Ishikawa (cell line): ENCODE measurements around the gene HES6.

Experiments
- CEBPB ChIP-seq: IDR thresholded peaks from 2 replicates; pipeline ENCODE4 v1.6.1; 2012
- CREB1 ChIP-seq: IDR thresholded peaks from 2 replicates; pipeline ENCODE4 v1.6.1; 2012; ENCODE audit warnings: low read depth
- EGR1 ChIP-seq: IDR thresholded peaks from 2 replicates; pipeline ENCODE4 v1.6.1; 2012
- EP300 ChIP-seq: IDR thresholded peaks from 2 replicates; pipeline ENCODE4 v1.6.1; 2012; ENCODE audit warnings: borderline replicate concordance
- FOXM1 ChIP-seq: IDR thresholded peaks from 2 replicates; pipeline ENCODE4 v1.6.1; 2012; ENCODE audit warnings: low read depth, borderline replicate concordance
- NFIC ChIP-seq: IDR thresholded peaks from 2 replicates; pipeline ENCODE4 v1.6.1; 2012
- RAD21 ChIP-seq: IDR thresholded peaks from 2 replicates; pipeline ENCODE4 v1.6.1; 2012; ENCODE audit warnings: low read depth
- TAF1 ChIP-seq: IDR thresholded peaks from 2 replicates; pipeline ENCODE4 v1.6.1; 2012; ENCODE audit warnings: low read depth, mild to moderate bottlenecking
- TCF12 ChIP-seq: IDR thresholded peaks from 2 replicates; pipeline ENCODE4 v1.6.1; 2012; ENCODE audit warnings: low read depth
- TEAD4 ChIP-seq: IDR thresholded peaks from 2 replicates; pipeline ENCODE4 v1.6.1; 2012
- USF1 ChIP-seq: IDR thresholded peaks from 2 replicates; pipeline ENCODE4 v1.6.1; 2012
- YY1 ChIP-seq: IDR thresholded peaks from 2 replicates; pipeline ENCODE4 v1.6.1; 2012; ENCODE audit warnings: low read depth
- ZBTB7A ChIP-seq: IDR thresholded peaks from 2 replicates; pipeline ENCODE4 v1.6.1; 2012; ENCODE audit warnings: low read depth
- TF ChIP-seq, protein P1 (sequence below): IDR thresholded peaks from 2 replicates; pipeline ENCODE4 v1.6.1; 2012; ENCODE audit warnings: low read depth, mild to moderate bottlenecking
- TF ChIP-seq, protein P2 (sequence below): IDR thresholded peaks from 2 replicates; pipeline ENCODE4 v1.6.1; 2012

HES6 gene

DNA sequence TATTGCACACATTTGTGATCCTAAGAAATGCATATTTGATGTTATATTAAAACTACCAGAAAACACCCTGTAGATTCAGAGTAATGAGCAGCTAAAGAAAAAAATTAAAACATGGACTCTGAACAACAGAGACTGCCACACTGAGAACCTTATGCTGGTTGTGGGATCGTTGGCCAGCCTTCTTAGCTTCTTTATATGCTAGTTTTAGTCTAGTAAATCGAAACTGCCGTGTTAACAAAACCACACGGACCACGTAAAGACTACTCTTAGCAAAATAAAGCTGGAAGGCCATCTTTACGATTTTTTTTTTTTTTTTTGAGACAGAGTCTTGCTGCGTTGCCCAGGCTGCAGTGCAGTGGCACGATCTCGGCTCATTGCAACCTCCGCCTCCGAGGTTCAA is 25.8 kb upstream of the HES6 start:
- TF ChIP-seq YY1 (no peak), FOXM1 (no peak), CEBPB (no peak), NFIC (no peak), EGR1 (no peak), ZBTB7A (no peak), TCF12 (no peak), RAD21 (no peak), TEAD4 (no peak), CREB1 (no peak), EP300 (no peak), USF1 (no peak), TAF1 (no peak)
- TF ChIP-seq, protein P1, sequence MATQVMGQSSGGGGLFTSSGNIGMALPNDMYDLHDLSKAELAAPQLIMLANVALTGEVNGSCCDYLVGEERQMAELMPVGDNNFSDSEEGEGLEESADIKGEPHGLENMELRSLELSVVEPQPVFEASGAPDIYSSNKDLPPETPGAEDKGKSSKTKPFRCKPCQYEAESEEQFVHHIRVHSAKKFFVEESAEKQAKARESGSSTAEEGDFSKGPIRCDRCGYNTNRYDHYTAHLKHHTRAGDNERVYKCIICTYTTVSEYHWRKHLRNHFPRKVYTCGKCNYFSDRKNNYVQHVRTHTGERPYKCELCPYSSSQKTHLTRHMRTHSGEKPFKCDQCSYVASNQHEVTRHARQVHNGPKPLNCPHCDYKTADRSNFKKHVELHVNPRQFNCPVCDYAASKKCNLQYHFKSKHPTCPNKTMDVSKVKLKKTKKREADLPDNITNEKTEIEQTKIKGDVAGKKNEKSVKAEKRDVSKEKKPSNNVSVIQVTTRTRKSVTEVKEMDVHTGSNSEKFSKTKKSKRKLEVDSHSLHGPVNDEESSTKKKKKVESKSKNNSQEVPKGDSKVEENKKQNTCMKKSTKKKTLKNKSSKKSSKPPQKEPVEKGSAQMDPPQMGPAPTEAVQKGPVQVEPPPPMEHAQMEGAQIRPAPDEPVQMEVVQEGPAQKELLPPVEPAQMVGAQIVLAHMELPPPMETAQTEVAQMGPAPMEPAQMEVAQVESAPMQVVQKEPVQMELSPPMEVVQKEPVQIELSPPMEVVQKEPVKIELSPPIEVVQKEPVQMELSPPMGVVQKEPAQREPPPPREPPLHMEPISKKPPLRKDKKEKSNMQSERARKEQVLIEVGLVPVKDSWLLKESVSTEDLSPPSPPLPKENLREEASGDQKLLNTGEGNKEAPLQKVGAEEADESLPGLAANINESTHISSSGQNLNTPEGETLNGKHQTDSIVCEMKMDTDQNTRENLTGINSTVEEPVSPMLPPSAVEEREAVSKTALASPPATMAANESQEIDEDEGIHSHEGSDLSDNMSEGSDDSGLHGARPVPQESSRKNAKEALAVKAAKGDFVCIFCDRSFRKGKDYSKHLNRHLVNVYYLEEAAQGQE, result no peak
- TF ChIP-seq, protein P2, sequence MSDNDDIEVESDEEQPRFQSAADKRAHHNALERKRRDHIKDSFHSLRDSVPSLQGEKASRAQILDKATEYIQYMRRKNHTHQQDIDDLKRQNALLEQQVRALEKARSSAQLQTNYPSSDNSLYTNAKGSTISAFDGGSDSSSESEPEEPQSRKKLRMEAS, result no peak

DNA sequence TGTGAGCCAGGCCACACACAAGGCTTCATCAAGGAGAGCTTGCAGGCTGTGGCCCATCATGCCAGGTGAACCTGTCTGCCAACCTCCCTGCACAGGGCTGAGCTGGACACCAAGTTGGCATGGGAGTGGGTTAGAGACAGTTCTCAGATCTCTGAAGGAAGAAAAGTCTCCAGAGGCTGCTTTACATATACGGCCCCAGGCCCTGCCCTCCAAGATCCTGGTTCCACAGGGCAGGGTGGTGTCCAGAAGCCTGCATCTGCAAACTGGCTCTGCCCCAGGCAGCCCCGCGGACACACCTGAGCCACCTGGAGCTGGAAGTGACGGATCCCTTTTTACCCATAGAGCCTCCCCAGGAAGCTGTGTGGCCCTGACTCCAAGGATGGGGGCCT is 24.2 kb upstream of the HES6 start:
- TF ChIP-seq EGR1 (no peak), RAD21 (no peak), CREB1 (no peak), NFIC (no peak), TEAD4 (no peak)

DNA sequence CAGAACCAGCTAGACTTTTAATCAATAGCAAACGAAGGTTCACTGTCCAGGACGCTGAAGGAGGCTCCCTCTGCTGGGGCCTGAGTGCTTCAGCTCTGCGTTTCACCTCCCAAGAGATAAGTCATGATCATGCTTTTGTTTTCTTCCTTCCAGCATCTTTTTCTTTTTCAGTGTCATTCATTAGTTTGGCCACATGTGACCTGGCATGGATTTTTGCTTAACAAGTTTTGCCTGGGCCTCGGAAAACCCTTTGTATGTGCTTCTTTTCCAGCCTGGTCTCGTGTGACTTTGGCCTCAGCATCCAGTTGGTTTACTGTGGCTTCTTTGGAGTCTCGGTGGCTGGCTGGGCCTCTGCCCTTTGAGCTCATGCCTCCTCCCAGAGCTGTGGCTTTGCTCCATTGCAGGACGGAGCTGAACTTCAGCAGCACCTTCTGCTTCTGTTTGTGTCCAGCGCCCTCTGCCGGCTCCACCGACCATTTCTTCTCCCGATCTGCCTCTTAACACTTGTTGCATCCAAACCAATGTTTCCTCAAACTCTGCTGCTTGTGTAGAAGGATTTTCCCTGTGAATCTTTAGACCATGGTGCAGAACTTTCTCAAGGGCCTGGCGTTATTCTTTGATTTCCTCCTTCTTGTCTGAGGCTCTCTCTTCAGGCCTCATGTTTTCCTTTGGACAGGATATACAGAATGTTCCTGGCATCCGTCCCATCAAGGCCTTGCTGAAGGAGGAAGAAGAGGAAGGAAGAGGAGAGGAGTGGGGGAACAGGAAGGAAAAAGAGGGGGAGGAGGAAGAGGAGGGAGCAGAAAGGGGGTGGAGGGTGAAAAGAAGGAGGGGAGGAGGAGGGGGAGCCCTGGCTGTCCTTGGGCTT is 23.6 kb upstream of the HES6 start:
- peak; percentile 75 for TF ChIP-seq RAD21
- no peak for TF ChIP-seq NFIC

DNA sequence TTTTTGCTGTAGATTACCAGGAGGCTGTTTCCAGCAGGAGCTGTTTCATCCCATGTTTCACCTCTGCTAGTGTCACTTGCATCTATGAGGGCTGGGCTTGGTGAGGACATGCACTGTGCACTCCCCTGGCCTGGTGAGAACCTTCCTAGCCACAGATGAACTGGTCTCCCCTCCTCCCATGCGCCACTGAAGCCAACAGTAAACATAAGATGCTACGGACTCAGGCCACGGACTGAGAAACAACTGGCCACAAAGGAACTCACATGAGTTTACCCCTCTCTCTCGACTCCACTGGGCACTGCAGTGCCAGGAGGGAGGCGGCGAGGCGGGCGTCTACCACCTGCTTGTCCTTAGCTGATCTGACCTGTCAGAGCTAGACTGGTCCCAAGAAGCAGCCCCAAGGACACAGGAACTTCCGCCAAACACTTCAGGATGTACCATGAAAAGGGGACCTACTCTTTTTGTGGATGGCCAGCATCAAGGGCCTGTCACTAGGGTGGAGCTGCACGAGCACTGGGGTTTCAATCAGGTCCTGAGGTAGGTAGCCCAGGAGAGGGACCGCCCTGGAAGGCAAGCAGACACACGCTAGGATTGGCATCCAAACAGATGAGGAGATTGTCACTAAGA is 22.8 kb upstream of the HES6 start:
- TF ChIP-seq TAF1, result no peak
- no peak for TF ChIP-seq EGR1

- no peak for TF ChIP-seq YY1
- TF ChIP-seq, protein P2, result no peak
- TF ChIP-seq, protein P1, result no peak
- TF ChIP-seq CREB1, result no peak
- TF ChIP-seq NFIC, result no peak
- TF ChIP-seq CEBPB, result no peak
- no peak for TF ChIP-seq EP300
- no peak for TF ChIP-seq ZBTB7A
- no peak for TF ChIP-seq TCF12
- TF ChIP-seq EGR1, result no peak
- TF ChIP-seq TEAD4, result no peak
- no peak for TF ChIP-seq RAD21
- no peak for TF ChIP-seq TAF1
- TF ChIP-seq FOXM1, result no peak
- no peak for TF ChIP-seq USF1
Measured at GRCh38 chr2:238261718-238262375, 22.0 kb upstream of the HES6 start.

GRCh38 chr2:238260883-238261282 is 21.0 kb upstream of the HES6 start:
- TF ChIP-seq, protein P2, result no peak
- TF ChIP-seq NFIC (no peak), FOXM1 (no peak), CREB1 (no peak), ZBTB7A (no peak), CEBPB (no peak), TEAD4 (no peak), TCF12 (no peak), EGR1 (no peak), RAD21 (no peak)
